HepG2 (cell line): ENCODE measurements around the gene RNU4-1. TPM values are rescaled to one million over a fixed set of nuclear protein-coding genes. Genes with fewer than 3 reads are reported as not detected.

ENCODE experiments used
- FOSL2 ChIP-seq: sonication (generic); formaldehyde crosslinking; IDR thresholded peaks from 2 replicates; pipeline ENCODE4 v1.4.0; 2020; ENCODE audit warnings: missing genetic modification reagents
- FOXK1 ChIP-seq: sonication (generic); formaldehyde crosslinking; IDR thresholded peaks from 2 replicates; pipeline ENCODE4 v1.4.0; 2020; ENCODE audit warnings: low read depth, missing genetic modification reagents, borderline replicate concordance
- MAFG ChIP-seq: sonication (generic); formaldehyde crosslinking; IDR thresholded peaks from 2 replicates; pipeline ENCODE4 v1.5.1; 2020; ENCODE audit warnings: mild to moderate bottlenecking, missing genetic modification reagents
- MIER2 ChIP-seq: IDR thresholded peaks from 2 replicates; pipeline ENCODE4 v1.6.1; 2016; ENCODE audit warnings: missing biosample characterization, missing genetic modification reagents
- PAX8 ChIP-seq: sonication (generic); formaldehyde crosslinking; IDR thresholded peaks from 2 replicates; pipeline ENCODE4 v1.8.0; 2022; ENCODE audit warnings: mild to moderate bottlenecking, missing genetic modification reagents, borderline replicate concordance
- RELA ChIP-seq: sonication (generic); formaldehyde crosslinking; IDR thresholded peaks from 2 replicates; pipeline ENCODE4 v1.4.0; 2020; ENCODE audit warnings: missing genetic modification reagents
- RXRB ChIP-seq: IDR thresholded peaks from 2 replicates; pipeline ENCODE4 v1.6.1; 2016; ENCODE audit warnings: borderline replicate concordance, missing genetic modification reagents, missing compliant biosample characterization
- TBX3 ChIP-seq: fragments of 450-650 bp; IDR thresholded peaks from 2 replicates; pipeline ENCODE4 v1.6.1; 2017; ENCODE audit warnings: antibody characterized with exemption, mild to moderate bottlenecking, inconsistent platforms, borderline replicate concordance
- ZBTB21 ChIP-seq: sonication (generic); formaldehyde crosslinking; IDR thresholded peaks from 2 replicates; pipeline ENCODE4 v1.4.0; 2020; ENCODE audit warnings: missing genetic modification reagents
- ZBTB25 ChIP-seq: IDR thresholded peaks from 2 replicates; pipeline ENCODE4 v1.6.1; 2018; ENCODE audit warnings: missing genetic modification reagents
- ZNF260 ChIP-seq: sonication (generic); formaldehyde crosslinking; IDR thresholded peaks from 2 replicates; pipeline ENCODE4 v1.4.0; 2020; ENCODE audit warnings: missing genetic modification reagents, low read depth, mild to moderate bottlenecking, borderline replicate concordance
- ZNF572 ChIP-seq: sonication (generic); formaldehyde crosslinking; IDR thresholded peaks from 2 replicates; pipeline ENCODE4 v1.5.1; 2020; ENCODE audit warnings: mild to moderate bottlenecking, missing genetic modification reagents
- polyA plus RNA-seq, 8 experiments: library from polyadenylated mRNA; depleted of rRNA in 3 of 8; stranded (reverse) in 7 of 8; unstranded in 1 of 8; fragments of >200 nt; fragmentation: Illumina TruSeq in 4 of 8; extraction: Trizol in 4 of 8; gene quantifications; 2 replicates each; pipeline versions ENCODE4 v1.2.1 to v1.2.3, GENCODE V29; 2011 to 2016; ENCODE audit warnings: low read depth in 4 of 8, missing spikeins in 1 of 8, mixed read lengths in 1 of 8; ENCODE audit not compliant: insufficient read depth in 1 of 8
- total RNA-seq, 5 experiments: library from RNA; depleted of rRNA; stranded (reverse); fragments of >200 nt; fragmentation: Illumina TruSeq; extraction: Trizol; gene quantifications; 2 replicates each; pipeline ENCODE4 v1.2.3, GENCODE V29; 2016; ENCODE audit warnings: low read depth in 1 of 5
- TF ChIP-seq, protein P1 (sequence below): sonication (generic); formaldehyde crosslinking; IDR thresholded peaks from 2 replicates; pipeline ENCODE4 v1.4.0; 2020; ENCODE audit warnings: missing genetic modification reagents
- TF ChIP-seq, protein P2 (sequence below): sonication (generic); formaldehyde crosslinking; IDR thresholded peaks from 2 replicates; pipeline ENCODE4 v1.4.0; 2020; ENCODE audit warnings: missing genetic modification reagents
- TF ChIP-seq, protein P3 (sequence below): sonication (generic); formaldehyde crosslinking; IDR thresholded peaks from 2 replicates; pipeline ENCODE4 v1.4.0; 2020; ENCODE audit warnings: missing genetic modification reagents
- TF ChIP-seq, protein P4 (sequence below): sonication (generic); formaldehyde crosslinking; IDR thresholded peaks from 2 replicates; pipeline ENCODE4 v1.5.0; 2020; ENCODE audit warnings: missing genetic modification reagents

The RNU4-1 gene
- total and polyA plus RNA-seq, 2 of the 13 experiments (the other 11 are each of a cell fraction or from before 2014, with no cell fraction given) = 7,407 TPM; not detected in 1

DNA sequence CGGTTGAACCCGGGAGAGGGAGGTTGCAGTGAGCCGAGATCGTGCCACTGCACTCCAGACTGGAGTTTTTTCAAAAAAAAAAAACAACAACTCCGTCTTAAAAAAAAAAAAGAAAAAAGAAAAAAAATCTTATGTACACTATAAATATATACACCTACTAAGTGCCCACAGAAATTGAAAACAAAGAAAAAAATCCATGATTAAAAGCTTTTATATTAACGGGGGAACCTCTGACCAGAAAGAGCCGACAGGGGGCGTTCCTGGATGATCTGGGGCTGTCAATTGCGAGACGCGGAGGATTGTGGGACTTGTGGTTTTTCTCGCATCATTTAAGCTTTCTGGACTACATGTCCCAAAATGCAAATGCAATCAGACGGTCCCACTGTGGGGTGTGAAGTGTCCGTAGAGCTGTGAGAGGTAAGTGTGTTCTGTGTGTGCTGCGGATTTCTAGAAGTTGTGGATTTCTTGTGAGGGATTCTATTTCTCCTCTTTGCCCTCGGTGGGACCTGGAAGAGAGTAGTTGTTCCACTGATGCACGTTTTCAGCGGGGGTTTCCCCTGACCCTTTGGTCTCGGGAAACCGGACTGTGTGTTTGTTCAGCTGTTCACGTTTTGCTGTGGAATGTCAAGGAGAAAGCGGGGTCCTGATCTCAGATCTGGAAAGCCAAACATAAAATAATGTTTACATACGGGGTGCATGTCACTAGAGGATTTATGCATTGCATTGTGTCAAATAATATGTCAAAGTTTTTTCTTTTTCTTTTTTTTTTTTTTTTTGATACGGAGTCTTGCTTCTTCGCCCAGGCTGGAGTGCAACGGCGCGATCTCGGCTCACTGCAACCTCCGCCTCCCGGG lies 9.2 kb upstream of the RNU4-1 start, which contains the start of gene SIRT4 (continued):
- TF ChIP-seq, protein P1, sequence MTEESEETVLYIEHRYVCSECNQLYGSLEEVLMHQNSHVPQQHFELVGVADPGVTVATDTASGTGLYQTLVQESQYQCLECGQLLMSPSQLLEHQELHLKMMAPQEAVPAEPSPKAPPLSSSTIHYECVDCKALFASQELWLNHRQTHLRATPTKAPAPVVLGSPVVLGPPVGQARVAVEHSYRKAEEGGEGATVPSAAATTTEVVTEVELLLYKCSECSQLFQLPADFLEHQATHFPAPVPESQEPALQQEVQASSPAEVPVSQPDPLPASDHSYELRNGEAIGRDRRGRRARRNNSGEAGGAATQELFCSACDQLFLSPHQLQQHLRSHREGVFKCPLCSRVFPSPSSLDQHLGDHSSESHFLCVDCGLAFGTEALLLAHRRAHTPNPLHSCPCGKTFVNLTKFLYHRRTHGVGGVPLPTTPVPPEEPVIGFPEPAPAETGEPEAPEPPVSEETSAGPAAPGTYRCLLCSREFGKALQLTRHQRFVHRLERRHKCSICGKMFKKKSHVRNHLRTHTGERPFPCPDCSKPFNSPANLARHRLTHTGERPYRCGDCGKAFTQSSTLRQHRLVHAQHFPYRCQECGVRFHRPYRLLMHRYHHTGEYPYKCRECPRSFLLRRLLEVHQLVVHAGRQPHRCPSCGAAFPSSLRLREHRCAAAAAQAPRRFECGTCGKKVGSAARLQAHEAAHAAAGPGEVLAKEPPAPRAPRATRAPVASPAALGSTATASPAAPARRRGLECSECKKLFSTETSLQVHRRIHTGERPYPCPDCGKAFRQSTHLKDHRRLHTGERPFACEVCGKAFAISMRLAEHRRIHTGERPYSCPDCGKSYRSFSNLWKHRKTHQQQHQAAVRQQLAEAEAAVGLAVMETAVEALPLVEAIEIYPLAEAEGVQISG (CRISPR knock-in tag) = peak; percentile 75
- TF ChIP-seq RXRB (CRISPR knock-in tag) = peak; percentile 76
- no peak for TF ChIP-seq MAFG
- no peak for TF ChIP-seq MIER2 (CRISPR knock-in tag)
- TF ChIP-seq PAX8 (CRISPR knock-in tag) = 0 out of 2 replicates have a peak, but pooled peaks have one; percentile 52
- TF ChIP-seq ZBTB25 = 0 out of 2 replicates have a peak, but pooled peaks have one; percentile 19
- no peak for TF ChIP-seq ZNF572 (CRISPR knock-in tag)
- no peak for TF ChIP-seq ZBTB21 (CRISPR knock-in tag)
- TF ChIP-seq ZNF260 (CRISPR knock-in tag) = no peak
- TF ChIP-seq, protein P2, sequence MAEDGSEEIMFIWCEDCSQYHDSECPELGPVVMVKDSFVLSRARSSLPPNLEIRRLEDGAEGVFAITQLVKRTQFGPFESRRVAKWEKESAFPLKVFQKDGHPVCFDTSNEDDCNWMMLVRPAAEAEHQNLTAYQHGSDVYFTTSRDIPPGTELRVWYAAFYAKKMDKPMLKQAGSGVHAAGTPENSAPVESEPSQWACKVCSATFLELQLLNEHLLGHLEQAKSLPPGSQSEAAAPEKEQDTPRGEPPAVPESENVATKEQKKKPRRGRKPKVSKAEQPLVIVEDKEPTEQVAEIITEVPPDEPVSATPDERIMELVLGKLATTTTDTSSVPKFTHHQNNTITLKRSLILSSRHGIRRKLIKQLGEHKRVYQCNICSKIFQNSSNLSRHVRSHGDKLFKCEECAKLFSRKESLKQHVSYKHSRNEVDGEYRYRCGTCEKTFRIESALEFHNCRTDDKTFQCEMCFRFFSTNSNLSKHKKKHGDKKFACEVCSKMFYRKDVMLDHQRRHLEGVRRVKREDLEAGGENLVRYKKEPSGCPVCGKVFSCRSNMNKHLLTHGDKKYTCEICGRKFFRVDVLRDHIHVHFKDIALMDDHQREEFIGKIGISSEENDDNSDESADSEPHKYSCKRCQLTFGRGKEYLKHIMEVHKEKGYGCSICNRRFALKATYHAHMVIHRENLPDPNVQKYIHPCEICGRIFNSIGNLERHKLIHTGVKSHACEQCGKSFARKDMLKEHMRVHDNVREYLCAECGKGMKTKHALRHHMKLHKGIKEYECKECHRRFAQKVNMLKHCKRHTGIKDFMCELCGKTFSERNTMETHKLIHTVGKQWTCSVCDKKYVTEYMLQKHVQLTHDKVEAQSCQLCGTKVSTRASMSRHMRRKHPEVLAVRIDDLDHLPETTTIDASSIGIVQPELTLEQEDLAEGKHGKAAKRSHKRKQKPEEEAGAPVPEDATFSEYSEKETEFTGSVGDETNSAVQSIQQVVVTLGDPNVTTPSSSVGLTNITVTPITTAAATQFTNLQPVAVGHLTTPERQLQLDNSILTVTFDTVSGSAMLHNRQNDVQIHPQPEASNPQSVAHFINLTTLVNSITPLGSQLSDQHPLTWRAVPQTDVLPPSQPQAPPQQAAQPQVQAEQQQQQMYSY (CRISPR knock-in tag) = no peak
- TF ChIP-seq TBX3 = peak; percentile 76; the same call in 1 of the 2 replicates
- peak; percentile 40; the same call in 1 of the 2 replicates for TF ChIP-seq FOSL2 (CRISPR knock-in tag)
- TF ChIP-seq FOXK1 (CRISPR knock-in tag) = peak; percentile 67; the same call in 1 of the 2 replicates
- TF ChIP-seq, protein P3, sequence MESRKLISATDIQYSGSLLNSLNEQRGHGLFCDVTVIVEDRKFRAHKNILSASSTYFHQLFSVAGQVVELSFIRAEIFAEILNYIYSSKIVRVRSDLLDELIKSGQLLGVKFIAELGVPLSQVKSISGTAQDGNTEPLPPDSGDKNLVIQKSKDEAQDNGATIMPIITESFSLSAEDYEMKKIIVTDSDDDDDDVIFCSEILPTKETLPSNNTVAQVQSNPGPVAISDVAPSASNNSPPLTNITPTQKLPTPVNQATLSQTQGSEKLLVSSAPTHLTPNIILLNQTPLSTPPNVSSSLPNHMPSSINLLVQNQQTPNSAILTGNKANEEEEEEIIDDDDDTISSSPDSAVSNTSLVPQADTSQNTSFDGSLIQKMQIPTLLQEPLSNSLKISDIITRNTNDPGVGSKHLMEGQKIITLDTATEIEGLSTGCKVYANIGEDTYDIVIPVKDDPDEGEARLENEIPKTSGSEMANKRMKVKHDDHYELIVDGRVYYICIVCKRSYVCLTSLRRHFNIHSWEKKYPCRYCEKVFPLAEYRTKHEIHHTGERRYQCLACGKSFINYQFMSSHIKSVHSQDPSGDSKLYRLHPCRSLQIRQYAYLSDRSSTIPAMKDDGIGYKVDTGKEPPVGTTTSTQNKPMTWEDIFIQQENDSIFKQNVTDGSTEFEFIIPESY (CRISPR knock-in tag) = peak; percentile 46; the same call in 1 of the 2 replicates
- no peak for TF ChIP-seq RELA
- TF ChIP-seq, protein P4, sequence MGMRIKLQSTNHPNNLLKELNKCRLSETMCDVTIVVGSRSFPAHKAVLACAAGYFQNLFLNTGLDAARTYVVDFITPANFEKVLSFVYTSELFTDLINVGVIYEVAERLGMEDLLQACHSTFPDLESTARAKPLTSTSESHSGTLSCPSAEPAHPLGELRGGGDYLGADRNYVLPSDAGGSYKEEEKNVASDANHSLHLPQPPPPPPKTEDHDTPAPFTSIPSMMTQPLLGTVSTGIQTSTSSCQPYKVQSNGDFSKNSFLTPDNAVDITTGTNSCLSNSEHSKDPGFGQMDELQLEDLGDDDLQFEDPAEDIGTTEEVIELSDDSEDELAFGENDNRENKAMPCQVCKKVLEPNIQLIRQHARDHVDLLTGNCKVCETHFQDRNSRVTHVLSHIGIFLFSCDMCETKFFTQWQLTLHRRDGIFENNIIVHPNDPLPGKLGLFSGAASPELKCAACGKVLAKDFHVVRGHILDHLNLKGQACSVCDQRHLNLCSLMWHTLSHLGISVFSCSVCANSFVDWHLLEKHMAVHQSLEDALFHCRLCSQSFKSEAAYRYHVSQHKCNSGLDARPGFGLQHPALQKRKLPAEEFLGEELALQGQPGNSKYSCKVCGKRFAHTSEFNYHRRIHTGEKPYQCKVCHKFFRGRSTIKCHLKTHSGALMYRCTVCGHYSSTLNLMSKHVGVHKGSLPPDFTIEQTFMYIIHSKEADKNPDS (CRISPR knock-in tag) = no peak
